GM19452 (cell line): ENCODE results near the gene DMRT3.
"Not testable (repeated sequence)": the region's sequence is repeated elsewhere in the genome, so short reads cannot be mapped to it uniquely, and the experiment has no call there.

Experiments
- ATAC-seq: cut with Tn5 transposase; IDR thresholded peaks from one replicate; pipeline ENCODE4 v1.9.1; 2021; ENCODE audit not compliant: unreplicated experiment

Gene DMRT3

GRCh38 chr9:998299-999110 lies 22.1 kb downstream of the DMRT3 start:
- ATAC-seq: not testable (repeated sequence)

- no peak for ATAC-seq
Observed at GRCh38 chr9:1001838-1002237, 25.4 kb downstream of the DMRT3 start.

GRCh38 chr9:1002678-1003077 lies 26.2 kb downstream of the DMRT3 start:
- ATAC-seq: no peak

- ATAC-seq: no peak
Observed at GRCh38 chr9:1005043-1005667, 28.7 kb downstream of the DMRT3 start.

GRCh38 chr9:1007312-1007711 lies 30.9 kb downstream of the DMRT3 start:
- no peak for ATAC-seq

GRCh38 chr9:1008216-1008615 lies 31.8 kb downstream of the DMRT3 start:
- ATAC-seq: no peak

- peak; percentile 95 for ATAC-seq
Observed at GRCh38 chr9:1009101-1009707, 32.7 kb downstream of the DMRT3 start.

GRCh38 chr9:1013021-1013420 lies 36.6 kb downstream of the DMRT3 start:
- no peak for ATAC-seq

- ATAC-seq: no peak
Observed at GRCh38 chr9:1014225-1014624, 37.8 kb downstream of the DMRT3 start.

- ATAC-seq: no peak
Observed at GRCh38 chr9:1014640-1015039, 38.2 kb downstream of the DMRT3 start.

- no peak for ATAC-seq
Observed at GRCh38 chr9:1018121-1018520, 41.7 kb downstream of the DMRT3 start.

- ATAC-seq: no peak
Observed at GRCh38 chr9:1024112-1024511, 47.7 kb downstream of the DMRT3 start.

GRCh38 chr9:1025131-1025530 lies 48.7 kb downstream of the DMRT3 start:
- ATAC-seq: no peak

GRCh38 chr9:1026219-1026618 lies 49.8 kb downstream of the DMRT3 start:
- ATAC-seq: no peak

GRCh38 chr9:1028501-1029190 lies 52.2 kb downstream of the DMRT3 start:
- no peak for ATAC-seq

- no peak for ATAC-seq
Observed at GRCh38 chr9:1031951-1032601, 55.6 kb downstream of the DMRT3 start.

GRCh38 chr9:1034271-1034670 lies 57.8 kb downstream of the DMRT3 start:
- ATAC-seq: no peak

- ATAC-seq: no peak
Observed at GRCh38 chr9:1039589-1039988, 63.1 kb downstream of the DMRT3 start.
